Measurements from ENCODE around the gene KIAA1549. TPM values are rescaled to one million over a fixed set of nuclear protein-coding genes. Genes with fewer than 3 reads are reported as not detected.

Gene KIAA1549
- polyA plus RNA-seq, 1 donor (not counting 4 experiments of a cell fraction or from before 2014, with no cell fraction given): 1.1 TPM

- TF ChIP-seq EZH2 (IDR thresholded peaks at IDR 0.05; ENCODE audit: low read length) (no peak), CTCF (optimal IDR thresholded peaks at IDR 0.05 in 1 of 3, IDR thresholded peaks at IDR 0.05 in 1 of 3, conservative IDR thresholded peaks at IDR 0.05 in 1 of 3; ENCODE audit: extremely low read depth in 1 of 3, insufficient read depth in 2 of 3, low read length in 3 of 3) (no peak)
- H3K79me2 ChIP-seq (ENCODE audit: control insufficient read depth, insufficient read depth, low read length): no peaks in the 10 kb centered on the region
- H3K36me3 ChIP-seq (ENCODE audit: control insufficient read depth in 2 of 2, extremely low read depth in 1 of 2, insufficient read depth in 2 of 2, low read length in 2 of 2): no peaks in the 10 kb centered on the region
- no peak for FAIRE-seq
- H3K9me1 ChIP-seq (ENCODE audit: control insufficient read depth, extremely low read depth, insufficient read depth, low read length): no peaks in the 10 kb centered on the region
- H3K4me1 ChIP-seq (ENCODE audit: control insufficient read depth, extremely low read depth, insufficient read depth, low read length): no peaks in the 10 kb centered on the region
- H2AFZ ChIP-seq (ENCODE audit: control insufficient read depth, low read length): no peak overlapping the region
- no peak overlapping the region for H3K4me2 ChIP-seq (ENCODE audit: control insufficient read depth, extremely low read depth, insufficient read depth, low read depth, low read length)
- H3K27me3 ChIP-seq (ENCODE audit: control insufficient read depth, extremely low read depth, insufficient read depth, low read length): no peaks in the 10 kb centered on the region
- H4K20me1 ChIP-seq (ENCODE audit: control insufficient read depth, extremely low read depth, insufficient read depth, low read length): no peaks in the 10 kb centered on the region
- H3K4me3 ChIP-seq (ENCODE audit: control insufficient read depth in 2 of 3, extremely low read depth in 1 of 3, insufficient read depth in 2 of 3, low read depth in 1 of 3, low read length in 3 of 3): no peak overlapping the region
- dilution Hi-C loops (cut with MboI; ENCODE audit: extremely low pct_ligation_motif_present, low sequenced_read_pairs): no loop called here
- no peak overlapping the region for H3K9ac ChIP-seq (ENCODE audit: control insufficient read depth, extremely low read depth, insufficient read depth, low read length)
- no peak for DNase-seq (ENCODE audit: low read depth, low spot score)
- no peaks in the 10 kb centered on the region for H3K9me3 ChIP-seq (ENCODE audit: control insufficient read depth, low read depth, low read length)
- H3K27ac ChIP-seq (ENCODE audit: control insufficient read depth, insufficient read depth, low read length): no peak overlapping the region
Measured at GRCh38 chr7:138835087-138835486, 146.1 kb downstream of the KIAA1549 start.

GRCh38 chr7:138834583-138834982 lies 146.6 kb downstream of the KIAA1549 start:
- Histone ChIP-seq H3K4me1 (ENCODE audit: control insufficient read depth, extremely low read depth, insufficient read depth, low read length) (no peaks in the 10 kb centered on the region), H2AFZ (ENCODE audit: control insufficient read depth, low read length) (no peak overlapping the region), H3K9ac (ENCODE audit: control insufficient read depth, extremely low read depth, insufficient read depth, low read length) (no peak overlapping the region), H3K36me3 (ENCODE audit: control insufficient read depth in 2 of 2, extremely low read depth in 1 of 2, insufficient read depth in 2 of 2, low read length in 2 of 2) (no peaks in the 10 kb centered on the region), H3K27me3 (ENCODE audit: control insufficient read depth, extremely low read depth, insufficient read depth, low read length) (no peaks in the 10 kb centered on the region), H3K79me2 (ENCODE audit: control insufficient read depth, insufficient read depth, low read length) (no peaks in the 10 kb centered on the region), H3K4me3 (ENCODE audit: control insufficient read depth in 2 of 3, extremely low read depth in 1 of 3, insufficient read depth in 2 of 3, low read depth in 1 of 3, low read length in 3 of 3) (no peak overlapping the region), H3K27ac (ENCODE audit: control insufficient read depth, insufficient read depth, low read length) (no peak overlapping the region), H3K4me2 (ENCODE audit: control insufficient read depth, extremely low read depth, insufficient read depth, low read depth, low read length) (no peak overlapping the region), H4K20me1 (ENCODE audit: control insufficient read depth, extremely low read depth, insufficient read depth, low read length) (no peaks in the 10 kb centered on the region), H3K9me1 (ENCODE audit: control insufficient read depth, extremely low read depth, insufficient read depth, low read length) (no peaks in the 10 kb centered on the region), H3K9me3 (ENCODE audit: control insufficient read depth, low read depth, low read length) (no peaks in the 10 kb centered on the region)
- TF ChIP-seq EZH2 (IDR thresholded peaks at IDR 0.05; ENCODE audit: low read length) (no peak), CTCF (optimal IDR thresholded peaks at IDR 0.05 in 1 of 3, IDR thresholded peaks at IDR 0.05 in 1 of 3, conservative IDR thresholded peaks at IDR 0.05 in 1 of 3; ENCODE audit: extremely low read depth in 1 of 3, insufficient read depth in 2 of 3, low read length in 3 of 3) (no peak)
- FAIRE-seq (no peak), DNase-seq (ENCODE audit: low read depth, low spot score) (no peak)
- dilution Hi-C loops (cut with MboI; ENCODE audit: extremely low pct_ligation_motif_present, low sequenced_read_pairs): no loop called here

All from keratinocyte (primary cell).